ENCODE measurements around the gene C22orf23.
"Not testable (repeated sequence)": the region's sequence is repeated elsewhere in the genome, so short reads cannot be mapped to it uniquely, and the experiment has no call there.

C22orf23 gene

DNA sequence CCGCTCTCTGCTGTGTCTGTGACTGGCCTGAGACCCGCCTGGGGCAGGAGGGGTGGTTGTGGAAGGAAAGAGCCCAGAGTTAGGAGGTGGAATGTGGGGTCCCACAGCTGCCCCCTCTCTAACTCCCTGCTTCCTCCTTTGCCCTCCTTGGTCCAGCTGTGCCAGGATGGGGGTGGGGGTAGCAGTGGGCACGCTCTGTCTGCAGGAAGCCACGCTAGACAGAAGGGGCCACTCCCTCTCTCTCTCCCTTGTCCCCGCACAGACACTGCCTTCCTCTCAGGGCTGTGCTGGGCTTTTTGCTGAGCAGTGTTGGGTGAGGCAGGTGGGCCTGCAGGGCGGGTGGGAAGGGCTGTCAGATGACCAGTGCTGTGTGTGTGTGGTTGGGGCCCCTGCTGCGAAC, 33.0 kb upstream of the C22orf23 start:
- H3K4me3 ChIP-seq (ENCODE audit: low read length): no peak overlapping the region
- TF ChIP-seq ZNF274 (IDR thresholded peaks at IDR 0.05; ENCODE audit: low read depth, low read length): no peak

DNA sequence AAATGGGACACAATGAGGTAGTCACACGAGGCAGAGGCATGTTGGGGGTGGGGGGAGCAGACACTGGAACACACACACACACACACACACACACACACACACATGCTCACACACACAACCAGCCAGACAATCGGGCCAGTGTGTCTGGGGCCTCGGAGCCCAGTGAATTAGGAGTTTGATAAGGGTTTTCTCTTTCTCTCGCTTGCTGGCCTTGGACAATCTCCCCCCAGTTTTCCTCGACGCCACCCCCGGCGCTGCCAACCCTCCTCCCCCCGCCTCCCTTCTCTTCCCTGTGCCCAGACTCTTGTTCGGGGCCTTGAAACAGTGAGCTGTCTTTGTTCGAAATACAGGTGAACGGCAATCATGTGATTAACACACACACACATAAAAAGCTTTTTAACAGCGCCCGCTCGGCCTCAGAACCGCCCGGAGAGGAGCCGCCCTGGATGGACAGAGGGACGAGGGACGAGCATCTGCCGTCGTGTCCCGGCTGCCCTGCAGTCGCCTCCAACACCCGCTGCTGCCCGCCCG, 32.4 kb upstream of the C22orf23 start:
- no peak for TF ChIP-seq ZNF274 (IDR thresholded peaks at IDR 0.05; ENCODE audit: low read depth, low read length)
- no peak overlapping the region for H3K4me3 ChIP-seq (ENCODE audit: low read length)

- no peak for TF ChIP-seq ZNF274 (IDR thresholded peaks at IDR 0.05; ENCODE audit: low read depth, low read length)
- H3K4me3 ChIP-seq (ENCODE audit: low read length): no peak overlapping the region
Observed at GRCh38 chr22:37985050-37985585, 31.7 kb upstream of the C22orf23 start.

DNA sequence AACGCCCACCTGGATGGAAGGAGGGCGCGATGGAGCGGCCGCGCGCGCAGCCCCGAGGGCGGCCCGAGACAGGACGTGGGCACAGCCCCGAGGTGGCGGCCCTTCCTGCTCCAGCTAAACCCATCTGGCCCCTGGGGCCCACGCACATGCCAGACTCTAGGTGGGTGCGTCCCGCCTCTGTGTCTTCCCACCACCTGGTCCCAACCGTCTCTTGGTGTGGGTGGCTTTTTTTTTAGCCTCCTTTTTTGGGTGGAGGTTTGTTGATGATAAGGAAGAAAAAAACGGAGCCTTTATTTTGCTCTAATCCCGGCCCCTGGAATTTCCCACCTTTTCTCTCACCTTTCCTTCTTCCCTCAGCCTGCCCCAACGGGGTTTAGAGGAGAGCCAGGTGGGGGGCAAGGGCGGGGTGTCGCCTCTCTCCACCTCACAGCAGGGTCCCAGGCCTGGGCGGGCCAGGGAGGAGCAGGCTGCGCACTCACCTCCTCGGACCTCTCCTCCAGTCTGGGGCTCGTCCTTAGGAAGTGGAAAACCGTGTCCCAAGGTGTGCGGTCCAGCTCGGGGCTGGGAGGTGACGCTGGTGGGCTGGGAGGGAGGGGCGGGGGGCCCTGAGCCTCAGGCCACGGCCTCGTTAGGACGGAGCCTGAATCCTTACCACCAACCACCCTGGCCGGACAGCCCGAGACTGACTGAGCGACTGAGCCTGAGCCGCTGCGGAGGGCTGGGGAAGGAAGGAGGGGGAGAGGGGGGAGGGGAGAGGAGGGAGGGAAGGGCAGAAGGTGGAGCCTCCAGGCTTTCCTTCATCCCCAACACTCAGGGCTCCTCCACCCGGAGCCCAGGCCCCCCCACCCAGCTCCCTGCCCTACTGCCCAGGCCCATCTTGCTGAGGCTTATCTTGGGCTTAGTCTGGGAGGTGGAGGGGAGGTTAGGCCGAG, 30.7 kb upstream of the C22orf23 start, which contains the start of gene SOX10:
Gene SOX10, minus strand, starts transcription at position 696 of the 932 bp plus-strand sequence. CDS start 771 bp downstream, outside the sequence.
- TF ChIP-seq ZNF274 (IDR thresholded peaks at IDR 0.05; ENCODE audit: low read depth, low read length): no peak
- no peak within 1 kb of the TSS for H3K4me3 ChIP-seq (ENCODE audit: low read length)

GRCh38 chr22:37982938-37983859, 29.8 kb upstream of the C22orf23 start:
- H3K4me3 ChIP-seq (ENCODE audit: low read length): no peak overlapping the region
- no peak for TF ChIP-seq ZNF274 (IDR thresholded peaks at IDR 0.05; ENCODE audit: low read depth, low read length)

GRCh38 chr22:37982151-37982785, 28.9 kb upstream of the C22orf23 start:
- no peak overlapping the region for H3K4me3 ChIP-seq (ENCODE audit: low read length)
- TF ChIP-seq ZNF274 (IDR thresholded peaks at IDR 0.05; ENCODE audit: low read depth, low read length): no peak

DNA sequence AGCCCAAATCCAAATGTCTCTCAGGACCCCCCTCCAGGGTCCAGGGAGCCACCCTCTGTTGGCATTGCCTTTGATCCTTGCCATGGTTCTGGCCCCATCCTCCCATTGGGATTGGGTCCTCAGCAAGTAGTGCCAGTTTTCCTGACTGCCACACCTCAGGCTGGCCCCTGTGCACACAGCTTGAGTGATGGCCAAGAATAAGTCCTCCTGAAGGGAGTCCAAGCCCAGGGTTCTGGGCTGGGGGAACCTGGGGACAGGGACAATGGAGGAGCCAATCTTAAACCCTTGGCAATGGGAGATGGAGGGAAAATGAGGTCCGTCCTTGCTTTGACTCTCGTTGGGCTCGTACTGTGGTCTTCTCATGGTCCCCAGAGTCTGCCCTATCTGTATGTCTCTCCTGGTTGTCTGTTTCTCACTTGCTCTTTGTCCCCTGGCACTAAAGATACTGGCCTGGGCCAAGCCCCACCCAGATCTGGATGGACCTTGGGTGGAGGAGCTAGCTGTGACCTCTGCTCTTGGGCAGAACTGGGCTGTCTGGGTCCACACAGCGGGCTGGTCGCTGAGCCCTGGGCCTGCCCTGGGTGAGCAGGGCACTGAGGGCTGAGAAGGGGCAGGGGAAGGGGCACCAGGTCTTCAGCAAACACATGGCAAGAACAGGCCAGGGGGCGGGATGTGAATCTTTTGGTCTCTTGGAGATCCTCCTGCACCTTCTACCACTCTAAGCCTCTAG, 28.0 kb upstream of the C22orf23 start:
- no peak for TF ChIP-seq ZNF274 (IDR thresholded peaks at IDR 0.05; ENCODE audit: low read depth, low read length)
- H3K4me3 ChIP-seq (ENCODE audit: low read length): no peak overlapping the region

DNA sequence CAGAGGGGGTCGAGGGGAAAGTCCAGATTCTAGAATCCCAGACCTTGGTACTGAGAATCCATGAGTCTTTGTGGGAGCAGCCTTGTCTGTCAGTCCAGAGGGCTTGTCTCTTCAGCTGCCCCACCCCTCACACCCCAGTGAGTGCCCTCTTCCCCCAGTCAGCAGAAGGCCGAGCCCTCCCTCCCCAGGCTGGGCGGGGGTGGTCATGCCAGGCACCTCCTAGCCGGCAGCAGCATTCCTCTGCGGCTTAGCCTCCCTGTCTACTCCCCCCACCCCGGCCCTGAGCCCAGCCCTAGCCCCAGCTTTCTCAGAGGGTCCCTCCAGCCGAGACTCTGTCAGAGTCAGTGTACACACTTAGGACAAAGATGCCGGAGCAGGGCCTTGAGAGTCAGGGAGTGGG, 26.4 kb upstream of the C22orf23 start:
- no peak overlapping the region for H3K4me3 ChIP-seq (ENCODE audit: low read length)
- TF ChIP-seq ZNF274 (IDR thresholded peaks at IDR 0.05; ENCODE audit: low read depth, low read length): no peak

GRCh38 chr22:37976547-37976946, 23.1 kb upstream of the C22orf23 start:
- H3K4me3 ChIP-seq (ENCODE audit: low read length): no peak overlapping the region
- TF ChIP-seq ZNF274 (IDR thresholded peaks at IDR 0.05; ENCODE audit: low read depth, low read length): no peak

GRCh38 chr22:37976022-37976421, 22.6 kb upstream of the C22orf23 start:
- not testable (repeated sequence) for H3K4me3 ChIP-seq (ENCODE audit: low read length)

- TF ChIP-seq ZNF274 (IDR thresholded peaks at IDR 0.05; ENCODE audit: low read depth, low read length): no peak
- no peak overlapping the region for H3K4me3 ChIP-seq (ENCODE audit: low read length)
Observed at GRCh38 chr22:37975153-37975552, 21.8 kb upstream of the C22orf23 start.

DNA sequence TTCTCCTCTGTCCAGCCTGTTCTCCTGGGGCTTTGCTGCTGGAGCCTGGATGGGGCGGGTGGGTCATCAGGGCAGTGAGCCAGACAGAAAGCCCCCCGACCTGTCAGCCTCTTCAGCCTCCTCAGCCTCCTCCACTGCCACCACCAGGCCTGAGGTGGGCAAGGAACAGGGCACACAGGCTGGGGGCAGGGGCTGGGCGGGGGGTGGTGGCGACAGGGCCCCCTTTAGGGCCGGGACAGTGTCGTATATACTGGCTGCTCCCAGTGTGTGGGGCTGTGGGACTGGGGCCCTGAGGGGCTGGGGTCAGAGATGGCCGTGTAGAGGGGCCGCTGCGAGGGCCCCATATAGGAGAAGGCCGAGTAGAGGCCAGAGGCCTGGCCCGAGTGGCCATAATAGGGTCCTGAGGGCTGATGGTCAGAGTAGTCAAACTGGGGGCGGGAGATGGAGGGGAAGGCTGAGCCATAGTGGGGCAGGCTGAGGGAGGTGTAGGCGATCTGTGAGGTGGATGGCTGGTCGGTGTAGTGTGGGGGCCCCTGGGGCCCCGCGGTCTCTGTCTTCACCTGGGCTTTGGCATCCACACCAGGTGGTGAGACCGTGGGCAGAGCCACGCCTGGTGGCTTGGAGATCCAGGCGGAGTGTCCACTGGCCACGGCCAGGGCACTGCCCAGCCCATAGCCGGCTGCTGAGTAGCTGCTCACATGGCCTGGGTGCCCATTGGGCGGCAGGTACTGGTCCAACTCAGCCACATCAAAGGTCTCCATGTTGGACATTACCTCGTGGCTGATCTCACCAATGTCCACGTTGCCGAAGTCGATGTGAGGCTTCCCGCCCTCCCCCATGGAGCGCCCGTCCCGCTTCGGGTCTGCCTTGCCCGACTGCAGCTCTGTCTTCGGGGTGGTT, 20.1 kb upstream of the C22orf23 start:
- TF ChIP-seq ZNF274 (IDR thresholded peaks at IDR 0.05; ENCODE audit: low read depth, low read length): no peak
- H3K4me3 ChIP-seq (ENCODE audit: low read length): no peak overlapping the region

All from GM08714 (cell line).